NOMO-1 (cell line): Measurements from ENCODE around the gene SRGAP2B.
"Not testable (repeated sequence)": the region's sequence is repeated elsewhere in the genome, so short reads cannot be mapped to it uniquely, and the experiment has no call there.

Source experiments
- DNase-seq, 2 experiments: peaks; one replicate each; lab custom pipeline; 2025; ENCODE audit not compliant: unreplicated experiment in 2 of 2; lab: John Stamatoyannopoulos, UW

Gene SRGAP2B

DNA sequence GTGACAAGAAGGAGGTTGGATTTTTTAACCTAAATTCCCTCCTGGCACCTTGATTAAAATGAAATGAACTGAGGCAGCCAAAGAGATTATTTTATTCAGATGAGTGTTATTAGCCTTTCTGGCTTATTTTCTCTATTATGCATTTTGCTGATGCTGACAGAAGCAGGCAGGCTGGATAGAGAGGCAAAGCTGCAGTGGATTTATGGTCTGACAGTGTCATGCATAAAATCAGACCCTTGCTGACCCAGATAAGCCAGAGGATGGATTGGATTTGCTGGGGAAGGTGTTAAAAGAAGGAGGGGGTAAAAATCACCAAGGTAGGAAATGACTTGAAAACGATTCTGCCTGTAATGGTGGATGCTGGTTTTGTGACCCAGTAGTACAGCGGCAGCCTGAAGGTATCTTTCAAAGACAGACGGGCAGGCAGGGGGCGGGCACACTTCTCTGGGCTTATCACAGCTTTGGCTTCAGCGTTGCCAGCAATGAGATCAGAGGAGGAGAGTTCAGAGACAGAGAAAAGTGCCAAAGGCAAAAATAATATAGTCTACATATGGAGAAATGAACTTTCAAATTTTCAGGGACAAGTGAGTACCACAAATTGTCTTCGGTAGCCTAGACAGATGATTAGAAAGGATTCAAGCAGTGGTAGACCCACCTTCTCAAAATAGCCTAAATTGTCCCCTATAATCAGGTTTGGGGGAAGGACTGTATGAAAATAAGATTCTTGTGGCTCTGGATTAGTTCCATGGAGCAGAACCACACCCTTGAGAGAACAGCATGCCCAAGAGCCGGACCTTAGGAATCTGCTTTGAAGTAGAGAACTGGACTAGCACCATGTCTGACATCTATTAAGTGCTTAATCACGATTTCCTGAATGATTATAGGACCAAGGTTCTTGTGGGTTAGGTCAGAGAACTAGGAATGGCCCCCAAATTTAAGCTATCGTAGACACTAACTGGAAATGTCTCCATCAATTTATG lies 133.2 kb downstream of the SRGAP2B start:
- not testable (repeated sequence) for DNase-seq

- not testable (repeated sequence) for DNase-seq
Observed at GRCh38 chr1:144960929-144961488, 134.1 kb downstream of the SRGAP2B start.

DNA sequence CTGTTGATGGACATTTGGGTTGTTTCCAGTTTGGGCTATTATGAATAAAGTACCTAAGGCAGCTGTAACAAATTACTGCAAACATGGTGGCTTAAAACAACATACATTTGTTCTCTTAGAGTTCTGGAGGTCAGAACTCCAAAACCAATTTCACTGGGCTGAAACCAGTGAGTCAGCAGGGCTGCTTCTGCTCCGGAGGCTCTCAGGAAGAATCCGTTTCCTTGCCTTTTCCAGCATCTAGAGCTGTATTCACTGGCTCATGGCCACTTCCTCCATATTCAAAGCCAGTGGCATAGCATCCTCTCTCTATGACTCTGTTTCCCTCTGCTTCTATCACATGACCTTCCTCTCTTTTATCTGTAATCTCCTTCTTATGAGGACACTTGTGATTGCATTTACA lies 146.7 kb downstream of the SRGAP2B start:
- DNase-seq = not testable (repeated sequence)

- DNase-seq = not testable (repeated sequence)
Observed at GRCh38 chr1:144947495-144947894, 147.6 kb downstream of the SRGAP2B start.

- DNase-seq = not testable (repeated sequence)
Observed at GRCh38 chr1:144946525-144947480, 148.3 kb downstream of the SRGAP2B start.

GRCh38 chr1:144941710-144942109 lies 153.4 kb downstream of the SRGAP2B start:
- not testable (repeated sequence) for DNase-seq

GRCh38 chr1:144940054-144940453 lies 155.1 kb downstream of the SRGAP2B start:
- DNase-seq = not testable (repeated sequence)

GRCh38 chr1:144938627-144939026 lies 156.5 kb downstream of the SRGAP2B start:
- not testable (repeated sequence) for DNase-seq

DNA sequence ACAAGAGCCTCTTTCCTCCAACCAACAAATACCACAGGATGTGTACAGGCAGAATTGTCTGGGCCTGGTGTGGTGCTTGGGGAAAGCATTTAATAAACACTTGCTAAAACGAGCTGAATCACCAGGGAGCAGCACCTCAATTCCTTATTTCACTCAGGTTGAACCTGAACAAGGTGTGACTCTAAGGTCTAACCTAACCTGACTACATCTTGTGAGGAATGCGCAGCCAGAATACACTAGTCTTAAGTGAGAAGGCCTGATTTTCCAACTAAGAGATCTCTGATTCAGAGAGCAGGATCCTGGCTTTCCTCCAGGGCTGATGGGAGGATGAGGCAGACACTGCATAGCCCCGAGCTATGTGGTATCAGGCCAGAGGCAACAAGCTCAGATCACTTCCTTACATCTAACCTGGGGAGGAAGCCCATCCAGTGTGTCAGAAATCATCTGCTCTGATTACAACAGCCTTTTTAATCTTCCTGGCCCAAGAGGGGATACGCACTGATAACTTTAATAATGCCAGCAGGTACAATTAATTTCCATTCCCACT lies 158.9 kb downstream of the SRGAP2B start:
- DNase-seq = not testable (repeated sequence)

- not testable (repeated sequence) for DNase-seq
Observed at GRCh38 chr1:144935310-144935709, 159.8 kb downstream of the SRGAP2B start.

- not testable (repeated sequence) for DNase-seq
Observed at GRCh38 chr1:144933014-144933413, 162.1 kb downstream of the SRGAP2B start.

DNA sequence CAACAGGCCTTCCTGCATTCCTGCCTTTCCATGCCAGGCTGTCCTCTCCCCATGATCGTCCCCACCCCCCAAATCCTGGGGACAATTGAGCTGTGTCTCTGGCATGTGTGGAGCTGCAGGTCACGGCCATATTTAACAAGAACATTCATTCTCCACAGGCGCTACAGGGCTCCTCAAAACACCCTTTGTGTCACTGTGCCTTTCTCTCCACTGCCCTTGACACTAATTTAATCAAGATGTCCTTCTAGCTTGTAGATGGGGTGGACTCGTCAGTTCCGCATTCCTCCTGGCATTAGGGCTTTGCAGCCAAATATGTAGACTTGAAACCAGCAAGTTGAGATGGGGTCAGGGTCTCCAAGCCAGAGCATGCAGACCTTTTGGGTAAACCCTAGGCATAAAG lies 163.0 kb downstream of the SRGAP2B start:
- DNase-seq = not testable (repeated sequence)

- not testable (repeated sequence) for DNase-seq
Observed at GRCh38 chr1:144931553-144931952, 163.6 kb downstream of the SRGAP2B start.

DNA sequence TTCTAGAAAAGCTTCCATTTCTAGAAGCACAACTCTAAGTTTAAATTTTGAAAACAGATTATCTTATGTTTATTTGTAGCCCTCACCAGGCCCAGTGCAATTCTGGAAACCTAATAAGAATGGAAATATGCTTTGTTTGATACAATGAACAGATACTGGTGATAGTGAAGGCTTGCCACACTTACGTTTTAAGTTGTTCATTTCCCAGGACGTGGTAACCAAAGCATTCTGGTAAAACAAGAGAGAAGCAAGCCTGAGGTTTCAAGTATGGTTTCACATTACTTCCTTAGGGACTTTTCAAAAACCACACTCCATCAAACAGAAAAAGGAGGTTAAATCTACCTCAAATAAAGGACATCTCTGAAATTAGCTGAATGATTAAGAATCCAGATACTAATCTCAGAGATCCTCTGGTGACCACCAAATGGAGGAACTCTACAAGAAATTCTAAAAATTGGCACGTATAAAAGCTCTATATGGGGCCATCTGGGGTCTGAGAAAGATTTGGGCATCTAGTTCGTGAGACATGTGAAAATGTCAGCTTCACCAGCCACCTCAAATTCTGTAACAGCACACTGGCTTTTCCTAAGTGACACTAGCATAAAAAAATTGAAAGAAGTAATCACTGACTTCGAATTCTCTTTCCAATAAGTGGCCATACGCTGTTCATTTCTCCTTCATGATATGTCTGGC lies 164.9 kb downstream of the SRGAP2B start:
- DNase-seq = not testable (repeated sequence)

DNA sequence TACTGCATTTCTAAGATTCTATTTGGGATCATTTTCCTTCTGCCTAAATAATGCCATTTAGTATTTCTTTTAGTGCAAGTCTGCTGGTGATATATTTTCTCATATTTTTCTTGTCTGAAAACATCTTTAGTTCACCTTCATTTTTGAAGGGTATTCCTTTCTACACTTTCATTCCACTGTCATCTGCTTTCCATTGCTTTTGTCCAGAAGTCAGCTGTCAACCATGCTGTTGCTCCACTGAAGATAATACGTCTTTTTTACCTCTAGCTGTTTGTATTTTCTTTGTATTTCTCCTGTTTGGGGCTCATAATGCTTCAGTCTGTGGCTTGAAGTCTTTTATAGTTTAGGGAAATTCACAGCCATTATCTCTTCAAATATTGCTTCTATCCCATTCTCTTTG lies 167.8 kb downstream of the SRGAP2B start:
- not testable (repeated sequence) for DNase-seq

DNA sequence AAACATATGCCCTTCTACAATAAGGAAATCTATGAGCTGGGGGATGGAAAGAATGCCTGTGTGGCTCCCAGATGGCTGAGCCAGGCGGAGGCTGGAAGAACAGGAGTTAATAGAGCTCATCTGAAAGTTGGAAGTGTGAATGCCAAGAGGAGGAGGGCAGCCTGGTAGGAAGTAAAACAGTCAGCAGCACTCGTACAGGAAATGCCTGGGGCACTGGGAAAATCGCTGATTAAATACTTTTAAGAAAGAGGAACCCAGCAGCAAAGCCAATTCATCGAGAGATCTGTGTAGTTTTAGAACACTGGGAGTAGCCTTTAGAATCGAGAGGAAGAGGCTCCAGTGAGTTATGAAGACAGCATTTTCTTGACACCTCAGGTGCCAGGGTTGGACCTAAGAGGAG lies 171.5 kb downstream of the SRGAP2B start:
- not testable (repeated sequence) for DNase-seq

DNA sequence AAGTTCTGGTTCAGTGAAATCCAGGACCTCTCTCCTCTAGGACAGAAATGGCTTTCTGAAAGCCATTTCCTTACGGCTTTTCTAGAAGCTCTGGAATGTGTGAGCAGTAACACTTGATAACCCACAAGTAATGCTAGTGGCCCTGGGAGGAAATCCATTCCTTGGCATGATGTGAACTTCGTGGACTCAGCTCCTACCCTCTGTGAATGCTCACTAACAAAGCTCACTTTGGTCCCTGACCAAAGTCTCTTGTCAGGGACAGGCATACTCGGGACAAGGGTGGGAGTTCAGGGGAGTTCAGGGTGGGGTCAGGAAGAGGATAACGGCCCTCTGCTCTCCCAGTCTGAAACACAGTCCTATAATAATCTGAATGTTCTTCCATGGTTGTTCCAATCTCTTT lies 172.3 kb downstream of the SRGAP2B start:
- DNase-seq = not testable (repeated sequence)

- DNase-seq = not testable (repeated sequence)
Observed at GRCh38 chr1:144919106-144919505, 176.0 kb downstream of the SRGAP2B start.

DNA sequence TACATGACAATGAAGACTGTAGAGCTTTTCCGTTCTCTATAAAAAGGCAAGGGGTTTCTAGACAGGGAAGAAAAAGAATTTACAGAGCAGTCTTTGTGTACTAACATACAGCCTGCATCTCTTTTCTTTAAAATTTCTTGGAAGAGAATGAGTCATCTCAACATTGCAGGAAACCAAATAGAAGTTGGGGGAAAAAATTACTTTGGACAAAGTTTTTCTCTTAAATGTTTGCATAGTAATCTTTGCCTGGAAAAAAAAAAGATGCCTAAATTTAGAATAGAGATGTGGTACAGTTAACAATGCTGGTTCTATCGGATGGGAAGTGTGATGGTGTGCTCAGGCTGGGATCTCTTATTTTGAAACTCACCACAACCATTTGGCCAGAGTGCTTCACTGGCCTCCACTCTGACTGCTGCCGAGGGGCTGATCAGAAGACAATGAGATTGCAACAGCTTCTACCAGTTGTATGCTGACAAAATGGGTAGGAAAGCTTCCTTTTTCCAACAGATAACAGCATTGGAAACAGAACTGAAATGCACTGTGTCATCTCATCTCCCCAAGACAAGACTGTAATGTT lies 177.0 kb downstream of the SRGAP2B start:
- not testable (repeated sequence) for DNase-seq
